Activated B cell treated with CpG ODN at 0.5 μM for 24 hours (primary cell): ENCODE measurements around the gene CENPQ. TPM values are rescaled to one million over a fixed set of nuclear protein-coding genes. Genes with fewer than 3 reads are reported as not detected.

Source experiments
- ATAC-seq: fragments of 200-7000 bp; cut with Tn5 transposase; one replicate; pipeline ENCODE4 v1.10.0; 2021; ENCODE audit warnings: low read depth, mild to moderate bottlenecking, moderate library complexity
- CTCF ChIA-PET: fragments of 350-600 bp; sonication (Branson Sonifier 250); formaldehyde crosslinking; loops from one replicate; lab custom pipeline; 2021; ENCODE audit warnings: antibody characterized with exemption; lab: Charles Lee
- POLR2A ChIA-PET: fragments of 350-600 bp; sonication (Branson Sonifier 250); formaldehyde crosslinking; loops from one replicate; lab custom pipeline; 2021; ENCODE audit warnings: antibody characterized with exemption; lab: Charles Lee
- DNase-seq: peaks from one replicate; pipeline ENCODE4 v3.0.0; 2022
- H3K27ac Mint-ChIP-seq: one replicate; pipeline ENCODE4 v1.8.0; 2020; ENCODE audit warnings: mixed read lengths
- H3K27me3 Mint-ChIP-seq: one replicate; pipeline ENCODE4 v1.8.0; 2021; ENCODE audit warnings: mixed read lengths
- H3K36me3 Mint-ChIP-seq: one replicate; pipeline ENCODE4 v1.8.0; 2021; ENCODE audit warnings: low read depth, mixed read lengths
- H3K4me1 Mint-ChIP-seq: one replicate; pipeline ENCODE4 v1.8.0; 2021; ENCODE audit warnings: mixed read lengths
- H3K4me3 Mint-ChIP-seq: one replicate; pipeline ENCODE4 v1.8.0; 2020; ENCODE audit warnings: mild to moderate bottlenecking, mixed read lengths
- H3K9me3 Mint-ChIP-seq: one replicate; pipeline ENCODE4 v1.8.0; 2020; ENCODE audit warnings: mixed read lengths
- intact Hi-C: fragments of 100-400 bp; cut with micrococcal nuclease; formaldehyde crosslinking; loops from one replicate; pipeline ENCODE4 v1.15.1; 2024
- total RNA-seq: library from RNA; stranded (reverse); gene quantifications from 2 replicates; pipeline ENCODE4 v1.2.3, GENCODE V29; 2022
- TF ChIP-seq, protein P1 (sequence below): fragments of 200-600 bp; IDR thresholded peaks from one replicate; pipeline ENCODE4 v1.8.0; 2022; ENCODE audit warnings: antibody characterized with exemption, mild to moderate bottlenecking

The CENPQ gene
- total RNA-seq, 1 donor from 2014 or later = 7.1 TPM

DNA sequence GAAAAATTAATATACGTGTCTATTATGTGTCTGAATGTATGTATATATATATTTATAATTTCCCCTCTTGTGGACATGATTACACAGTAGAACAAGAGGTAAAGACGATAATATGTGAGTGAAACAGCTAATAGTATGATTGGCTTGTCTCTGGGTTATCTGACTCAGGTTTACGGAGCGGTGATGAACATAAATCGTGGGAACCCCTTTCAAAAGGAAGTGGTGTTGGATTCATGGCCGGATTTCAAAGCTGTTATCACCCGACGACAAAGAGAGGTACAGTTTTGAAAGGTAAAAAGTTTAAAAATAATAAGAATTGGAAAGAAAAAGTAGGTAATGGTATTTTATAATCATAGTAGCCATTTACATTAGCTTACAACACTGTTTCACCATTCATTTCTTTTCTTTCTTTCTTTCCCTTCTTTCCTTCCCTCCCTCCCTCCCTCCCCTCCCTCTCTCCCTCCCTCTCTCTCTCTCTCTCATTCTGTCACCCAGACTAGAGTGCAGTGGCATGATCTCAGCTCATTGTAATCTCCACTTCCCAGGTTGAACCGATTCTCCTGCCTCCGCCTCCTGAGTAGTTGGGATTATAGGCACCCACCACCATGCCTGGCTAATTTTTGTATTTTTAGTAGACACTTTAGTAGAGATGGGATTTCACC is 52.4 kb downstream of the CENPQ start:
- CTCF ChIA-PET = no interaction called here
- no peak overlapping the region for H3K4me3 Mint-ChIP-seq
- H3K27ac Mint-ChIP-seq = no peak overlapping the region
- no peaks in the 10 kb centered on the region for H3K36me3 Mint-ChIP-seq
- H3K4me1 Mint-ChIP-seq = no peaks in the 10 kb centered on the region
- H3K9me3 Mint-ChIP-seq = no peaks in the 10 kb centered on the region
- DNase-seq (no peak), ATAC-seq (no peak)
- intact Hi-C loops = no loop called here
- H3K27me3 Mint-ChIP-seq = peaks cover 8% of the 10 kb centered on the region
- POLR2A ChIA-PET = no interaction called here
- TF ChIP-seq, protein P1, sequence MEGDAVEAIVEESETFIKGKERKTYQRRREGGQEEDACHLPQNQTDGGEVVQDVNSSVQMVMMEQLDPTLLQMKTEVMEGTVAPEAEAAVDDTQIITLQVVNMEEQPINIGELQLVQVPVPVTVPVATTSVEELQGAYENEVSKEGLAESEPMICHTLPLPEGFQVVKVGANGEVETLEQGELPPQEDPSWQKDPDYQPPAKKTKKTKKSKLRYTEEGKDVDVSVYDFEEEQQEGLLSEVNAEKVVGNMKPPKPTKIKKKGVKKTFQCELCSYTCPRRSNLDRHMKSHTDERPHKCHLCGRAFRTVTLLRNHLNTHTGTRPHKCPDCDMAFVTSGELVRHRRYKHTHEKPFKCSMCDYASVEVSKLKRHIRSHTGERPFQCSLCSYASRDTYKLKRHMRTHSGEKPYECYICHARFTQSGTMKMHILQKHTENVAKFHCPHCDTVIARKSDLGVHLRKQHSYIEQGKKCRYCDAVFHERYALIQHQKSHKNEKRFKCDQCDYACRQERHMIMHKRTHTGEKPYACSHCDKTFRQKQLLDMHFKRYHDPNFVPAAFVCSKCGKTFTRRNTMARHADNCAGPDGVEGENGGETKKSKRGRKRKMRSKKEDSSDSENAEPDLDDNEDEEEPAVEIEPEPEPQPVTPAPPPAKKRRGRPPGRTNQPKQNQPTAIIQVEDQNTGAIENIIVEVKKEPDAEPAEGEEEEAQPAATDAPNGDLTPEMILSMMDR = no peak

DNA sequence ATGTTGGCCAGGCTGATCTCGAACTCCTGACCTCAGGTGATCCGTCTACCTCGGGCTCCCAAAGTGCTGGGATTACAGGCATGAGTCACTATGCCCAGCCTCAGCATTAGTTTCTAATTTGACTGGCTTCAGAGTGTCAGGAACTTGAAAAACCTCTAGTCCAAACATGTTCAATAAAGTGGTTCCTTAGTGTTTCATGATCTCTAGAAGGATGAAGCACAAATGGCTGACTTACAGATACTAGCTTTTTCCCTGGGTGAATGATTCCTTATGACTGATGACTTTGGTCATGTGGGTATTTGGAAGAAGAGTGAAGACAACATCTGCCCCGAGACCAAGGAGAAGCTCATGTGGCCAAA is 53.0 kb downstream of the CENPQ start:
- intact Hi-C loops = no loop called here
- POLR2A ChIA-PET = no interaction called here
- CTCF ChIA-PET = no interaction called here
- DNase-seq (no peak), ATAC-seq (no peak)
- Mint-ChIP-seq H3K36me3 (no peaks in the 10 kb centered on the region), H3K27ac (no peak overlapping the region), H3K9me3 (no peaks in the 10 kb centered on the region), H3K27me3 (peaks cover 7% of the 10 kb centered on the region), H3K4me1 (no peaks in the 10 kb centered on the region), H3K4me3 (no peak overlapping the region)
- TF ChIP-seq, protein P1 = no peak

DNA sequence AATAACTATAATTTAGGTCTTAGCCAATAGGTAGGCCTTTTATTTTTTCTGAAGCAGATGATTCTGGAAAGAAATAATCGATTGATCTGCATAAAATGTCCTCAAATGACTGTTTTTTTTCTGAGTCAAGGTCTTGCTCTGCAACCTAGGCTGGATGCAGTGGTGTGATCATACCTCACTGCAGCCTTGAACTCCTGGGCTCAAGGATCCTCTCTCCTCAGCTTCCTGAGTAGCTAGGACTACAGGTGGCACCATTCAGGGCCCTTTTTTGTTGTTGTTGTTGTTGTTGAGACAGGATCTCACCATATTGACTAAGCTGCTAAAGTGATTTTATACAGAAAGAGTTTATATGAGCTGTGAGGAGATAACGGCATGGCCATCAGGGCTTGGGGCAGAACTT is 54.7 kb downstream of the CENPQ start:
- H3K36me3 Mint-ChIP-seq = no peaks in the 10 kb centered on the region
- CTCF ChIA-PET = no interaction called here
- POLR2A ChIA-PET = no interaction called here
- DNase-seq (no peak), ATAC-seq (no peak)
- TF ChIP-seq, protein P1 = no peak
- no peaks in the 10 kb centered on the region for H3K4me1 Mint-ChIP-seq
- no peaks in the 10 kb centered on the region for H3K9me3 Mint-ChIP-seq
- H3K27ac Mint-ChIP-seq = no peak overlapping the region
- H3K4me3 Mint-ChIP-seq = no peak overlapping the region
- intact Hi-C loops = no loop called here
- peaks cover 2% of the 10 kb centered on the region for H3K27me3 Mint-ChIP-seq

DNA sequence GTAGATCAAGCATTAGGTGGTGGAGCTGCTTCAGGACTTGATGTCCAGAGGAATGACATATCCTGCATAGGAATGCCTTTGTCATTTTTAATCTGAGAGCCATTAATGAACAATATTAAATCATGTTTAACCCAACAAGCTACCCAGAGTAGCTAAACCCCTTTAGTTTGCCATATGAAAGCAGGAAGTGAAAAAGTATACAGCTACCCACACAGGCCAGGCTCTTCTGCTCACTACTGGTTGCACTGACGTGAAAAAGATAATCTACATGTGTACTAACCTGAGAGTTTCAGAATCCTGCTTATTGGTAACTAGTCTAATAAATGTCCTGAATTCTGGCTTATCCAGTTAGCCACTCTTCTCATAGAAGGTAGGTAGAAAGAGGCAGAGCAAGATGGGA is 56.5 kb downstream of the CENPQ start:
- no peak overlapping the region for H3K4me3 Mint-ChIP-seq
- H3K27me3 Mint-ChIP-seq = no peaks in the 10 kb centered on the region
- ATAC-seq (no peak), DNase-seq (no peak)
- ChIA-PET POLR2A (no interaction called here), CTCF (no interaction called here)
- intact Hi-C loops = no loop called here
- H3K4me1 Mint-ChIP-seq = no peaks in the 10 kb centered on the region
- no peak overlapping the region for H3K27ac Mint-ChIP-seq
- H3K9me3 Mint-ChIP-seq = no peaks in the 10 kb centered on the region
- no peaks in the 10 kb centered on the region for H3K36me3 Mint-ChIP-seq
- TF ChIP-seq, protein P1 = no peak

- no peak overlapping the region for H3K27ac Mint-ChIP-seq
- ATAC-seq = no peak
- intact Hi-C loops = no loop called here
- H3K4me3 Mint-ChIP-seq = no peak overlapping the region
- H3K27me3 Mint-ChIP-seq = no peaks in the 10 kb centered on the region
- CTCF ChIA-PET = no interaction called here
- POLR2A ChIA-PET = no interaction called here
- no peaks in the 10 kb centered on the region for H3K4me1 Mint-ChIP-seq
- no peak for DNase-seq
- TF ChIP-seq, protein P1 = no peak
- H3K9me3 Mint-ChIP-seq = no peaks in the 10 kb centered on the region
- no peaks in the 10 kb centered on the region for H3K36me3 Mint-ChIP-seq
Observed at GRCh38 chr6:49522710-49523593, 59.8 kb downstream of the CENPQ start.
